Activated CD4-positive, CD25-positive, alpha-beta regulatory T cell treated with anti-CD3 and anti-CD28 coated beads, Interleukin-2, amount 50 U/mL, for 24 hours (primary cell): ENCODE results near the gene SMIM36.
"Not testable (repeated sequence)": the region's sequence is repeated elsewhere in the genome, so short reads cannot be mapped to it uniquely, and the experiment has no call there.

Source experiments
- ATAC-seq, 2 donors: fragments of 150-1000 bp; cut with Tn5 transposase; one replicate each; pipeline ENCODE4 v1.10.0; 2021; ENCODE audit warnings: mild to moderate bottlenecking in 1 of 2, moderate library complexity in 1 of 2

The SMIM36 gene

DNA sequence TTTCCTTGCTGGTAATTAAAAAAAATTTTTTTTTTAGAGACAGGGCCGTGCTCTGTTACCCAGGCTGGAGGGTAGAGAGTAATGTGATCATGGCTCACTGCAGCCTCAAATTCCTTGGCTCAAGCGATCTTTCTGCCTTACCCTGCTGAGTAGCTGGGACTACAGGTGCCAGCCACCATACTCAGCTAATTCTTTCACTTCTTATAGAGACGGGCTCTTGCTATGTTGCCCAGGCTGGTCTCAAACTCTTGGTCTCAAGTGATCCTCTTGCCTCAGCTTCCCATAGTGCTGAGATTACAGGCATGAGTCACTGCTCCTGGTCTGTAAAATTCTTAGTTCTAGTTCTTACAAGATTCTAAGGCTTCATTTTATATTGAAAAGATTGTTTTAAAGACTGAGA, 11.1 kb downstream of the SMIM36 start:
- no peak for ATAC-seq

- ATAC-seq: no peak
These were observed 15.0 kb downstream of the SMIM36 start for GRCh38 chr17:55496094-55496881.

DNA sequence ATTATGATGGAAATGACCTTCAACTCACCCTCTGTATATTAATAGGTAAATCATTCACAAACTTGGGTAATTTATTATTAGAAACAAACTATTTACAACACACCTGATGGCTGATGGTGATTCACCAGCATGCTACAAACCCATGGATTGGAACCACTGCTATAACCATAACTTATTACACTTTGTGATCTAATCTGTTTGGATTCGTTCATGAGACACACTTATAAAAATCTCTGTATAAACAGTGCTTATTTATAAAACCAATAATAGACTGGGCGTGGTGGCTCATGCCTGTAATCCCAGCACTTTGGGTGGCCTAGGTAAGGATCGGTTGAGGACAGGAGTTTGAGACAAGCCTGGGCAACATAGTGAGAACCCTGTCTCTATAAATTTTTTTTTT, 16.0 kb downstream of the SMIM36 start:
- no peak for ATAC-seq

- ATAC-seq: no peak
These were observed 18.4 kb downstream of the SMIM36 start for GRCh38 chr17:55492781-55493341.

- ATAC-seq: no peak
These were observed 20.9 kb downstream of the SMIM36 start for GRCh38 chr17:55490376-55490775.

DNA sequence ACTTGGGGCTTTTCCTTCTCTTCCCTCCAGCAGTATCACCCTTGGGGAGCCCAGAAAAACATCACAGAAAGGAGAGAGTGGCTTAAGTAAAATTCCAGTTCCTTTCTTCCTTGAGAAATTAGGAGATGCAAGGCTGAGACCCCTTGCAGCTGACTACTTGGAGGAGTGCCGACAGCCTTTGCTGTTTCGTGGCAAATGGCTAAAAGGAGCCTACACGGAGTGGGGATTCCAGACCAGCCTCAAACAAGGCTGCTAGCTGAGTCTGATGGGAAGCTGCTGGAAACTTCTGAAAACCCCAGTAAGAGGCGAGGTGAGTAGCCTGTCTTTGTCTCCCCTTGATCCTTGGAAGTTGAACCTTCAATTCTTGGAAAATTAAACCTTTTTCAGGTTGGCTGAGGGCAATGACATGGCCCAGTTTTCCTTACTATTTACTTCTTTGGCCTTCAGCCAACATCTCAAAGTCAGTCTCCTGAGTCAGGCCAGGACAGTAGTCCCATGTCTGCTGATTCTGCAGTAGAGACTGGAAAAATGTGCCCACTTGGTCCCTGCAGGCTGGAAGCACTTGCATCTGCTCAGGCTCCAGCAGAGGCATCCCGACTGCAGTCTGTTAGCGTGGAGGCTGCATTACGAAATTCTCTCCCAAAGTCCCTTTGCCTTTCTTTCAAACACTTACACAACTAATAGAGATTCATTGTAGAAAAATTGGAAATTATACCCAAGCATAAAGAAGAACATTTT, 23.4 kb downstream of the SMIM36 start:
- ATAC-seq: no peak

GRCh38 chr17:55484575-55484974, 26.7 kb downstream of the SMIM36 start:
- no peak for ATAC-seq

DNA sequence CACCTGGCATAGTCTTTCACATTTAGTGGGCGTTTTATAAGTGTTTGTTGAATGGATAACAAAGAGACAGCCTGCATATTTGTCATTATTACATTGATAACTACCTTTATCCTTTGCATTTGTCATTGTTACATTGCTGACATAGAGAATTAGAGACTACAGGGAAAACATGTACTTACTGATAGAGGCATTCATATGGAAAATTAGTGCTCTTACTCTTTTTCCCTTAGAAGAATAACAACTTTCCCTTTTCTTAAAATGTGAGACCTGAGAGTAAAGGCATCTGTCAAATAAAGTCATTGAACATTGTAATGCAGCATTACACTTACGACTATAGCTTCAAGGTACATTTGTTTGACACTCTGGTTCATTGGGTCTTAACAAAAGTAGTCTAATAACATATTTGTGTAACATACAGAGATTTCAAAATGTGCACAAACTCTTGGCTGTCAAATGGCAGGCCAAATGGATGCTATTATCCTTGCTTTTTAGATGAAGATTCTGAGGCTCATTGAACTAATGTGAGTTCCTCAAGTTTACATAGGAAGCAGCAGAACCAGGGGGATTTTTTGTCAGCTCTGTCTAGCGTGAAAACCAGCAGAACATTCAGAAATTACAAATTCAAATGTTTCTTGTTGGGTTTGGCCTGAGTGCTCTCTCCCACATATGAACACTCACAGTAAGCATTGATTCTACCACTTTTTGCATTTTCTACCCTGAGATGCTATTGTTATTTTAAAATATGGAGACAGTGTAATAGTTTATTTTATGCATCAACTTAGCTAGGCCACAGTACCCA, 28.5 kb downstream of the SMIM36 start:
- ATAC-seq: no peak

GRCh38 chr17:55480631-55481315, 30.5 kb downstream of the SMIM36 start:
- no peak for ATAC-seq

DNA sequence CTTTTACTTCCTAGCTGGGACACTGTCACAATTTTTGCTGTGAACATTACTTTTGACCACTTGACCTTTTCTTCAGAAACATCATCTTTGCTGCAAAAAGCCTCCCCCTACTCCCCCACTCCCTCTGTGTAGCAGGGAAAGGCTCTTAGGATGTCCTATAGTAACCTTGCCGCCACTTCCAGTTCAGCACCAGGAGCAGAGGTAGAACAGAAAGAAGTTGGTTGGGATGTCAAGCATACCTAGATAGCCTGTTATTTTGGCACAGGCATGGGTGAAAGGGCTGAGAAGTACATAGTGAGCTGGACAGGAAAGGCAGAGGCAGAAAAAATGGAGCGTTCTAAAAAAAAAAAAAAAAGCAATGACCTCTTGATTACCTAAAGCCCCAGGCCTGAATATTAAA, 31.3 kb downstream of the SMIM36 start:
- ATAC-seq: no peak

DNA sequence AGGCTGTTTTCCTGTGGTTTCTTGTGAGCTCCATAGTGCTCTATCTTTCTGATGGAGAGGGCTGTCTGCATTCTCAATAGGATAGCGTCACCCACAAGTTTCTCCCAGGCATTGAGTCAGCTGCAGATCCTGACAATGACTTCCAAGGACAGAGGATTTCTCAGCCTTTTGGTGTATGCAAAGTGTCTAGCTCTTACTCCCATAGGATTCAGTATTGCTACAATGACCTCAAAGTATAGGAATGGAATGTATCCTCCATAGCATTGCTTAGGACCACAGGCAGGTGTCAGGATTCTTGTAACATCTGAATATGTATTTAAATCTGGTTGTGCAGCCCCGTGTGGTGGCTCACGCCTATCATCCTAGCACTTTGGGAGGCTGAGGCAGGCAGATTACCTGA, 32.3 kb downstream of the SMIM36 start:
- no peak for ATAC-seq

- no peak for ATAC-seq
These were observed 44.6 kb downstream of the SMIM36 start for GRCh38 chr17:55466671-55467070.

- not testable (repeated sequence) for ATAC-seq
These were observed 45.5 kb downstream of the SMIM36 start for GRCh38 chr17:55465771-55466170.

GRCh38 chr17:55463600-55463999, 47.7 kb downstream of the SMIM36 start:
- no peak for ATAC-seq

DNA sequence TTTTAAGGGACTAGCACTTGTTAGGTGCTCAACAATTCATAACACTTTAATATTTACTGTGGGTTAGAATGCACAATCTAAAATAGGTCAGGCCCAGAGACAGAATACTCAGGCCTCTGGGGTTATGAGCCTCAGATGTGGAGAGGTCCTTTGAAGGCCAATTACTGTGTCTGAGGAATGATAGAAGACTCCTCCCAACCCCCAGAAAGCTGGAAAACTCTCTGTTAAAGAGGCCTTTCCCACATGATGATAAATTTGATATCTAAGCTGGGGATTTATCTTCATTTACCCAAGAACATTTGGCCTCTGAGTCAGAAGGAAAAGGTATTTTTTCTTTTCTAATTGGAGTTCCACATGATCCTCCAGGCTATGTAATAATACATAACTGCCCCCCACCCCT, 48.5 kb downstream of the SMIM36 start:
- ATAC-seq: no peak

GRCh38 chr17:55462234-55462633, 49.0 kb downstream of the SMIM36 start:
- no peak for ATAC-seq

DNA sequence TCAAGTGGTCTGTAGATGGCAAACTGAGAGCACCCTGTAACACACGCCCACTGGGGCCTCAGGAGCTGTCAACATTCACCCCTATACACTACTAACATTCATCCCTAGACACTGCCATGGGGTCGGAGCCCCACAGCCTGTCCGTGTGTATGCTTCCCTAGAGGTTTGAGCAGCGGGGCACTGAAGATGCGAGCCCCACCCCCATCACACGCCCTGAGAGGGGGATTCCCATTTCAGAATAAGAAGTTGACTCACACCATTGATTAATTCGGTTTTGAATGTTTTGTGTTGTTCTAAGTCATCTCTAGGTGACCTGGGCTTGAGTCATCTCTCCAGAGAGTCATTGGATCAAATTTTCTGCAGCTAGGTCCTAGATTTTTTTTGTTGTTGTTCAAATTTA, 52.3 kb downstream of the SMIM36 start:
- ATAC-seq: peak; percentile 98 to 99

DNA sequence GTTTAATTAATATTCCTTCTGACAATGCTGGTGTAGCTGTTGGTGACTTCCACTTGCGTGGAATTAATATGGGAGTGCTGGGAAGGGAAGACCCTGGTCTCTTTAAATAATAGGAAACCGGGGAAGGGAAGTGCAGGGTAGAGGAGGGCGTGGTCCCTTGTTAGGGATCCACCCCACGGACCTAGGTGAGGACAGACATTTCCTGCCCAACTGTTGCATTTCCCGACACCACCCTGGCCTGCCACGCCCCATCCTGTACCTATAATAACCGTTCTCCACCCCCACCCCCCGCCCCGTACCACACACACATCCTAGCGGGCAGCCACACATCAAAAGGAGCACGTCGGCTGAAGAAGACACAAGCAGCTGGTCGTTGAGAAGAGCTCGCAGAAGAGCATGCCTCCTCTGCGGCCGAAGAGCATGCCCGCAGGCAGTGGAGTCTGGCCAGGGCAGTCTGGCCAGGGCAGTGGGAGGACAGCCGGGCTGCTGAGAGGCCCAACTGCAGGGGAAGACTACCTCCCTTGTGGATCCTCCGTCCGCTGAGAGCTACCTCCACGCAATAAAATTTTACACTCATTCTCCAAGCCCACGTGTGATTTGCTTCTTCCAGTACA, 52.9 kb downstream of the SMIM36 start:
- ATAC-seq: no peak

GRCh38 chr17:55456307-55457240, 54.7 kb downstream of the SMIM36 start:
- no peak for ATAC-seq

DNA sequence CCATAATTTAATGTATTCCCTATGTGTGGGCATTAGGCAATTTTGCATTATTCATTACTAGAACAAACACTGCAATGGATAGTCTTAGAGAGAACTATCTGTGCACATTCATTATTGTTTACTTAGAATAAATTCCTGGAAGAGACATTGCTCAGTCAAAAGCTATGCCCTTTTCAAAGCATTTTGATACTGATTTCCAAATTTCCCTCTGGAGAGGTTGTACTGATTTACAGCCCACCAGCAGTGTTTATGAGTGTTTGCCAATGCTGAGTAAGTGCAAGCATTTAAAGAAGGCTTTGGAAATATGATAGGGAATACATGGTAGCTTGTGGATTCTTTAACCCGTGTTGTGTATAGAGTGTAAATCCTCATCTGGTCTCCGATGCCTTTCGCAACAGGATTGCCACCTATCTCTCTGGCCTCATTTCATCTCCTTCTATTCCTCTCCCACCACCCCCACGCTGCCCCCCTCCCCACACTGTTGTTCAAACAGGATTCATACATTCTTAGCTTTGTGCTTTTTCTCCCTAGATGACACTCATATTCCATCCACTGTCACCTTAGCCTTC, 56.3 kb downstream of the SMIM36 start:
- no peak for ATAC-seq
